T-helper 1 cell treated with Interleukin-12 subunit alpha and Interleukin-12 subunit beta and Interleukin-4 antibody, amounts not matched to agents 30 μg/mL and 1 μg/mL, for 36 hours (primary cell): Measurements from ENCODE around the gene THEMIS.
A peak's percentile ranks its signal among the peaks of the same experiment; 100 is the strongest.

ENCODE experiments used
- H3K27ac Mint-ChIP-seq: one replicate; pipeline ENCODE4 v1.8.0; 2021; ENCODE audit warnings: mild to moderate bottlenecking, mixed read lengths
- H3K27me3 Mint-ChIP-seq: one replicate; pipeline ENCODE4 v1.8.0; 2021; ENCODE audit warnings: low read depth, mixed read lengths
- H3K36me3 Mint-ChIP-seq: one replicate; pipeline ENCODE4 v1.8.0; 2021; ENCODE audit warnings: low read depth, mixed read lengths
- H3K4me1 Mint-ChIP-seq: one replicate; pipeline ENCODE4 v1.8.0; 2021; ENCODE audit warnings: low read depth, mixed read lengths
- H3K4me3 Mint-ChIP-seq: one replicate; pipeline ENCODE4 v1.8.0; 2021; ENCODE audit warnings: mild to moderate bottlenecking, moderate library complexity, mixed read lengths
- H3K9me3 Mint-ChIP-seq: one replicate; pipeline ENCODE4 v1.8.0; 2021; ENCODE audit warnings: mixed read lengths

THEMIS gene, protein sequence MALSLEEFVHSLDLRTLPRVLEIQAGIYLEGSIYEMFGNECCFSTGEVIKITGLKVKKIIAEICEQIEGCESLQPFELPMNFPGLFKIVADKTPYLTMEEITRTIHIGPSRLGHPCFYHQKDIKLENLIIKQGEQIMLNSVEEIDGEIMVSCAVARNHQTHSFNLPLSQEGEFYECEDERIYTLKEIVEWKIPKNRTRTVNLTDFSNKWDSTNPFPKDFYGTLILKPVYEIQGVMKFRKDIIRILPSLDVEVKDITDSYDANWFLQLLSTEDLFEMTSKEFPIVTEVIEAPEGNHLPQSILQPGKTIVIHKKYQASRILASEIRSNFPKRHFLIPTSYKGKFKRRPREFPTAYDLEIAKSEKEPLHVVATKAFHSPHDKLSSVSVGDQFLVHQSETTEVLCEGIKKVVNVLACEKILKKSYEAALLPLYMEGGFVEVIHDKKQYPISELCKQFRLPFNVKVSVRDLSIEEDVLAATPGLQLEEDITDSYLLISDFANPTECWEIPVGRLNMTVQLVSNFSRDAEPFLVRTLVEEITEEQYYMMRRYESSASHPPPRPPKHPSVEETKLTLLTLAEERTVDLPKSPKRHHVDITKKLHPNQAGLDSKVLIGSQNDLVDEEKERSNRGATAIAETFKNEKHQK

DNA sequence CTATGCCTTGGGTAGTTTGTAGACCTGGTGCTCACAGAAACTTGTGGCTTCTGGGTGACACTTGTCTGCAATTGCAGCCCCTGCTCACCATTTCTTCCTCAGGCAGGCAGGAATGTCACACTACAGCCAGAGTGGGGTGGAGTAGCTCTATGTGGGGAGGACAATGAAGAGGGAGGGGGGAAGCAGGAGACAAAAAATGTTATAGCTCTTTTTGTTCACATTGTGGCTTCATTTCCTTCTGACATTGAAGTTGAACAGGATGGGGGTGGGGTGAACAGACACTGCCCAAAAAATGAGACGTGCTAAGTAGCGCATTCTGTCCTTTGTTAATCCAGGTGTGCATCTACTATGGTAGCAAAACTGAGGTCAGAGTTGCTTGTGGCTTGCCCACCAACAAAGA is at the start of gene THEMIS:
TSS of gene THEMIS (minus strand) at position 124 of the 400 bp plus-strand sequence. CDS start 126 bp downstream, outside the sequence.
- Mint-ChIP-seq H3K4me3 (peak within 1 kb of the TSS; percentile 98), H3K4me1 (peaks cover 47% of the 10 kb centered on the region), H3K9me3 (peaks cover 23% of the 10 kb centered on the region), H3K27ac (peak within 1 kb of the TSS; percentile 93), H3K27me3 (no peaks in the 10 kb centered on the region), H3K36me3 (peaks cover 32% of the 10 kb centered on the region)

DNA sequence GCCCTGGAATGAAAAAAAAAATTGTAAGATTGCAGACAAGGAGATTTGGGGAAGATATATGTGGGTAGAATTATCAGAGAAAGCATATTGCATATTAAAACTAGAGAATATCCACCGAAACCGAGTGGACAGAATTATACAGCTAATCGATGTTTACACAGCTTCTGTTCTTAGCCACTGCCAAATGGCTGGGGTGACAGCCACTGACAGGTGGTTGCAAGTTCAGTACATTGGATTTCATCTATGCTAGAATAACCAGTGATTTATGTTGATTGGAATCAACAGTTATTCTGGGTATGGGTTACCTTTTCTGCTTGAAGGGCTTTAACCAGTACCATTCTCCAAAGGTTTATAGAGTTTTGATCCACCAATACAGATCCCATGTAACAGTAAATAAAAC is 48.4 kb upstream of the THEMIS start:
- Mint-ChIP-seq H3K27ac (peak overlapping the region; percentile 37), H3K4me3 (peak overlapping the region; percentile 17), H3K9me3 (peaks cover 38% of the 10 kb centered on the region), H3K4me1 (peaks cover 35% of the 10 kb centered on the region), H3K36me3 (peaks cover 36% of the 10 kb centered on the region), H3K27me3 (no peaks in the 10 kb centered on the region)

DNA sequence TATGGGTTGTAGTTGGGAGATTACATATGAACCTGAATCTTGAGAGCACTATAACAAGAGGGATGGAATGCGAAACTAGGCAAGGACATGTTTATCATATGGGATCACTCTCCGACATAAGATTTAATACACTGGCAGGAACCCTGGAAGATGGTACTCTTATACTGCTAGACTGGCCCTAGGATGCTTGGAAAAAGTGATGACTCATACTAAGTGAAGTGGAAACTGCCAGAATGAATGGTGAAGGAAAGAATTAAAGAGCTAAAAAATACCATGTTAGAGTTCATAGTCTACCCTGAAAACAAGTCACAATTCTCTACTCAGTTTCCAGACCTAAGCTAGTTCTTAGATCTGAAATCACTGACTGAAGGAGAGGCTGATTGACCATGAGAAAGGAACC is 45.5 kb upstream of the THEMIS start:
- H3K4me3 Mint-ChIP-seq, result no peak overlapping the region
- H3K9me3 Mint-ChIP-seq, result peaks cover 45% of the 10 kb centered on the region
- H3K27ac Mint-ChIP-seq, result no peak overlapping the region
- H3K36me3 Mint-ChIP-seq, result peaks cover 41% of the 10 kb centered on the region
- peaks cover 20% of the 10 kb centered on the region for H3K4me1 Mint-ChIP-seq
- H3K27me3 Mint-ChIP-seq, result no peaks in the 10 kb centered on the region

GRCh38 chr6:127945434-127946097 is 44.7 kb upstream of the THEMIS start:
- H3K4me3 Mint-ChIP-seq, result no peak overlapping the region
- H3K36me3 Mint-ChIP-seq, result peaks cover 36% of the 10 kb centered on the region
- no peaks in the 10 kb centered on the region for H3K27me3 Mint-ChIP-seq
- H3K9me3 Mint-ChIP-seq, result peaks cover 41% of the 10 kb centered on the region
- H3K27ac Mint-ChIP-seq, result no peak overlapping the region
- peaks cover 12% of the 10 kb centered on the region for H3K4me1 Mint-ChIP-seq

DNA sequence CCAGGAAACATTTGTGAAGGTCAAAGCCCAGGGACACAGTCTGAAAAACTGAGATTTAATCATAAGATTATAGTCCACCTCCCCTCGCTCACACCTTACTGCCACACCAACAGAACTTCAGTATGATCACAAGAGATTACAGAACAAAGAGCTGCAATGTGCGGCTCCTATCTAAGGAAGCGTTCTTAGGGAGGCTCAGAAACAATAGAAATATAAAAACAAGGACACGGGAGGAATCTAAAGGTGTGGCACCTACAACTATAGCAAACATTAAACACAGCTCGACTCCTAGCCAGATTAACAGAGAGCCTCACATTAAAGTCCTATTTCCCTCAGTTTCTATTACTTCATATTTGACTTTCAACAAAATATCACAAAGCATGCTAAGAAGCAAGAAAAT is 40.4 kb upstream of the THEMIS start:
- no peak overlapping the region for H3K27ac Mint-ChIP-seq
- peaks cover 17% of the 10 kb centered on the region for H3K36me3 Mint-ChIP-seq
- H3K4me3 Mint-ChIP-seq, result no peak overlapping the region
- peaks cover 19% of the 10 kb centered on the region for H3K9me3 Mint-ChIP-seq
- H3K4me1 Mint-ChIP-seq, result peaks cover 27% of the 10 kb centered on the region
- H3K27me3 Mint-ChIP-seq, result no peaks in the 10 kb centered on the region

GRCh38 chr6:127939442-127940066 is 38.7 kb upstream of the THEMIS start:
- H3K4me1 Mint-ChIP-seq, result peaks cover 36% of the 10 kb centered on the region
- H3K27ac Mint-ChIP-seq, result peak overlapping the region; percentile 82
- H3K36me3 Mint-ChIP-seq, result peaks cover 11% of the 10 kb centered on the region
- no peak overlapping the region for H3K4me3 Mint-ChIP-seq
- H3K27me3 Mint-ChIP-seq, result no peaks in the 10 kb centered on the region
- H3K9me3 Mint-ChIP-seq, result peaks cover 7% of the 10 kb centered on the region

DNA sequence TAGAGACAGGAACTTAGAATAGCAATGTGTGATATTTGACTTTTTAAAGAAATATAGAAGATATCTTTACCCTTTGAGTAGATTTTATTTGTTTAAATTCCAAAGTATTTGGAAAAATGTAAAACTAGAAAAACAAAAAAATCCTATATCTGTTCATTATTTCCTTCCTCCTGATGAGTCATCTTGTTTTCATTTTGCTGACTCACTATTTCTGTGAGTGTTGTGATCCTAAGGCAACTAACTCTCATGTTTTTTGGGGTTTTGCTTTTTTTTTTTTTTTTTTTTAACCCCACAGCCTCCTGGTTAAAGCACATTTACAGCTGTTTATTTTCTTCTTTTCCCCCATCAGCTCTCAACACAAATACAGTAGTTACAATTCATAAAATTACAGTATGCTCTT is 37.8 kb upstream of the THEMIS start:
- Mint-ChIP-seq H3K27ac (peak overlapping the region; percentile 82), H3K36me3 (peaks cover 15% of the 10 kb centered on the region), H3K4me1 (peaks cover 44% of the 10 kb centered on the region), H3K4me3 (no peak overlapping the region), H3K27me3 (no peaks in the 10 kb centered on the region), H3K9me3 (peaks cover 10% of the 10 kb centered on the region)

- peaks cover 22% of the 10 kb centered on the region for H3K36me3 Mint-ChIP-seq
- H3K9me3 Mint-ChIP-seq, result peaks cover 16% of the 10 kb centered on the region
- H3K27me3 Mint-ChIP-seq, result no peaks in the 10 kb centered on the region
- peaks cover 53% of the 10 kb centered on the region for H3K4me1 Mint-ChIP-seq
- H3K4me3 Mint-ChIP-seq, result no peak overlapping the region
- peak overlapping the region; percentile 82 for H3K27ac Mint-ChIP-seq
Observed at GRCh38 chr6:127937747-127938146, 36.9 kb upstream of the THEMIS start.

DNA sequence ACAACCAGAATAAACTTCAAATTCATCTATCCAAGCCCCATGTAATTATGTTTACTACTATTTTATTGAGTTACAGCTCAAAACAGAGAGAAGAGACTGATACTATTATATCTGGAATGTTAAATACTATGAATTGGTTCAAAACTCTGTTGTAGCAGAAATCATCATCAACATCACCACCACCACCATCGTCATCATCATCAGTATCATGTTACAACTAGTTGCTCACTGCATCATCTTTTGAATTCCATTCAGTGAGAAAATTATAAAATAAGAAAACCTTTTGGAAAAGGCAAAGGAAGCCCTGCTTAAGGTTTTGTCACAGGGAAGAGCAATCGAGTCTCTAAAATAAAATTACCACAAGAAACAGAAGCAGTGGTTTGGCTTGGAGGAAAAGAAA is 36.2 kb upstream of the THEMIS start:
- Mint-ChIP-seq H3K4me3 (no peak overlapping the region), H3K27ac (no peak overlapping the region), H3K4me1 (peaks cover 56% of the 10 kb centered on the region), H3K36me3 (peaks cover 23% of the 10 kb centered on the region), H3K9me3 (peaks cover 15% of the 10 kb centered on the region), H3K27me3 (no peaks in the 10 kb centered on the region)

- Mint-ChIP-seq H3K9me3 (peaks cover 26% of the 10 kb centered on the region), H3K27ac (peak overlapping the region; percentile 95)
Observed at GRCh38 chr6:127934956-127935355, 34.1 kb upstream of the THEMIS start.

DNA sequence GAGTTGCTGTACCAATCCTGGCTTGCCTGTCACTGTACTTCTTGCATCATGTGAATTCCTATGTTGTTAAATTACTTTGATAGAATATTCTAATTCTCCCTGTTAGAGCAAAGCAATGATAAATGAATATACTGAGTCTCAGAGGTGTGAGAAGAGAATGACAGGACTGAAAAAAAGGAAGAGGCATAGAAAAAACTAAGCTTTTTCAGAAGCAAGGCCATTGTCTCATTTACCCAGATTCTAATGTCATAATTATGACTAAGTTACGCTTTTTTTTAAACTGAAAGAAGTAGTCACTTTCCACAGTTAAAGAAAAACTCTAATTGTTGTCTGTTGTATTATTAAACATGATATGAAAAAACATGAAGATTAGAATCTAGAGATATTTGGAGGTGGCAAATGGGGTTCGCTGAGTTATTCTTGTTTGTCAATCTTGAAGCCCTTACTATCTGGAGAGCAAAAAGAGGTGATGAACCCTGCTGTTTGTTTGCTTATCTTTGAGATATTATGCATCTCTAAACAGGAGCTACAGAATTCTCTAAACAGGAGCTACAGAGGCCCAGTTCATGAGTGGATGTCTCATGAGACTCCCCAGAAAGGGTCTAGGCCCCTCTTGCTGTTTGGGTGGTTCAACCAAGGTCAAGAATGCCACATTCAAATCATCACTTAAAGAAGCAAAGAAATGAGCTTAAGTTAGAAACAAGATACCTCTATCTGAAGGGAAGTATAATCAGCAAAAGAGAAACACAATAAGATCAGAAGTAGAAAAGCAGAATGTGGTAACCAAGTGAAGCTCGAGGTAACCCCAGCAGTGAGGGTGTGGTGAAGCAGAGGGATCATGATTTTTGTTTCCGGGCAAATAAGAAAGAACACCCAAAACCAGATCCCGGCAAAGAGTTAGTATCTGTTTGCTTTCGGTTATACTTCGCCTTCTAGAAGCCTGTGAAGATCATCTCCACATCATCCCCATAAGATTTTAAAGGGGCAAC is 33.3 kb upstream of the THEMIS start:
- Mint-ChIP-seq H3K27me3 (no peaks in the 10 kb centered on the region), H3K27ac (peak overlapping the region; percentile 95), H3K9me3 (peaks cover 31% of the 10 kb centered on the region), H3K4me3 (peak overlapping the region; percentile 79), H3K36me3 (peaks cover 26% of the 10 kb centered on the region), H3K4me1 (peaks cover 49% of the 10 kb centered on the region)

More at GRCh38 chr6:127934956-127935355, 34.1 kb upstream of the THEMIS start:
- Mint-ChIP-seq H3K27me3 (no peaks in the 10 kb centered on the region), H3K36me3 (peaks cover 23% of the 10 kb centered on the region), H3K4me1 (peaks cover 56% of the 10 kb centered on the region), H3K4me3 (peak overlapping the region; percentile 79)

DNA sequence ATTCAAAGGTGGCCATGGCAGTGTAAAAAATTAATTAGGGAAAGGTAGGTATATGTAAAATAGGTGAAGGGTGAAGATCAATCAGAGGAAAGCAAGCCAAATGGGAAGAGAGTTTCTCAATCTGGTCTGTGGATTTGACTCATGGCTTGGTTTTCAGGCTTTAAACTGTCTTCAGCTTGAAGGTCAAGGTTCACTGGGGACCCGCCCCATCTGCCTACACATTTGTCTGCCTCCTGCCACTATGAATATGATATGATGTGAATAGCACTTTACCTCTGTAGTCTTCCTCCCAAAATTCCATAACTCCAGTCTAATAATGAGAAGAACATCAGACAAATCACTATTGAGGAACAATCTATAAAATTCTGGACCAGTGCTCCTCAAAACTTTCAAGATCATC is 32.3 kb upstream of the THEMIS start:
- Mint-ChIP-seq H3K27ac (peak overlapping the region; percentile 69), H3K9me3 (peaks cover 41% of the 10 kb centered on the region), H3K4me1 (peaks cover 39% of the 10 kb centered on the region), H3K4me3 (peak overlapping the region; percentile 7), H3K27me3 (no peaks in the 10 kb centered on the region), H3K36me3 (peaks cover 34% of the 10 kb centered on the region)

DNA sequence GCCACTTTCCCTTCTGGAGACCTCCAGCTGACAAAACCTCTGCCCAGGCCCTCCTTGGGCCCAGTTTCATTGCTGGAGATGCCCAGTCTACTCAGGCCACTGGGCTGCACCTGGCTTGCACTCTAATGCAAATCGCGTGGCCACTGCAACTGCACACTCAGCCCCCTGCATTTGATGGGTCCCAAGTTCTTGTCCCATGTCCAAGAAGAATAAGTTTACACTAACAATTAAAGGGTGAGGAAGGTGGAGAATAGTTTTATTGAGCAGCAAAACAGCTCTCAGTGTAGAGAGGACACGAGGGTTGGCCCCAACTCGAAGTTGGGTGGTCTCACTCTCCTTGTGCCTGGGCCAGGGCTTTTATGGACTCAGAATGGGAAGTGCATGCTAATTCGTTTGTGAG is 31.9 kb upstream of the THEMIS start:
- peaks cover 44% of the 10 kb centered on the region for H3K9me3 Mint-ChIP-seq
- H3K36me3 Mint-ChIP-seq, result peaks cover 36% of the 10 kb centered on the region
- H3K27ac Mint-ChIP-seq, result peak overlapping the region; percentile 69
- H3K27me3 Mint-ChIP-seq, result no peaks in the 10 kb centered on the region
- H3K4me1 Mint-ChIP-seq, result peaks cover 37% of the 10 kb centered on the region
- H3K4me3 Mint-ChIP-seq, result peak overlapping the region; percentile 7
